ENCODE results near the gene ST3GAL4. TPM values are rescaled to one million over a fixed set of nuclear protein-coding genes. Genes with fewer than 3 reads are reported as not detected.

The ST3GAL4 gene
- polyA plus RNA-seq, 1 donor (not counting 4 experiments of a cell fraction or from before 2014, with no cell fraction given), result 24.6 TPM

- peak overlapping the region; percentile 65 to 81 (median 78) for H3K4me3 ChIP-seq (ENCODE audit: control insufficient read depth in 2 of 3, extremely low read depth in 1 of 3, insufficient read depth in 2 of 3, low read depth in 1 of 3, low read length in 3 of 3)
- peaks cover 67% of the 10 kb centered on the region for H3K79me2 ChIP-seq (ENCODE audit: control insufficient read depth, insufficient read depth, low read length)
- H4K20me1 ChIP-seq (ENCODE audit: control insufficient read depth, extremely low read depth, insufficient read depth, low read length), result no peaks in the 10 kb centered on the region
- H3K4me1 ChIP-seq (ENCODE audit: control insufficient read depth, extremely low read depth, insufficient read depth, low read length), result peaks cover 56% of the 10 kb centered on the region
- dilution Hi-C loops (cut with MboI; ENCODE audit: extremely low pct_ligation_motif_present, low sequenced_read_pairs), result no loop called here
- H3K27me3 ChIP-seq (ENCODE audit: control insufficient read depth, extremely low read depth, insufficient read depth, low read length), result no peaks in the 10 kb centered on the region
- H2AFZ ChIP-seq (ENCODE audit: control insufficient read depth, low read length), result peak overlapping the region; percentile 6
- no peak for DNase-seq (ENCODE audit: low read depth, low spot score)
- peak overlapping the region; percentile 89 for H3K9ac ChIP-seq (ENCODE audit: control insufficient read depth, extremely low read depth, insufficient read depth, low read length)
- TF ChIP-seq, protein P1, sequence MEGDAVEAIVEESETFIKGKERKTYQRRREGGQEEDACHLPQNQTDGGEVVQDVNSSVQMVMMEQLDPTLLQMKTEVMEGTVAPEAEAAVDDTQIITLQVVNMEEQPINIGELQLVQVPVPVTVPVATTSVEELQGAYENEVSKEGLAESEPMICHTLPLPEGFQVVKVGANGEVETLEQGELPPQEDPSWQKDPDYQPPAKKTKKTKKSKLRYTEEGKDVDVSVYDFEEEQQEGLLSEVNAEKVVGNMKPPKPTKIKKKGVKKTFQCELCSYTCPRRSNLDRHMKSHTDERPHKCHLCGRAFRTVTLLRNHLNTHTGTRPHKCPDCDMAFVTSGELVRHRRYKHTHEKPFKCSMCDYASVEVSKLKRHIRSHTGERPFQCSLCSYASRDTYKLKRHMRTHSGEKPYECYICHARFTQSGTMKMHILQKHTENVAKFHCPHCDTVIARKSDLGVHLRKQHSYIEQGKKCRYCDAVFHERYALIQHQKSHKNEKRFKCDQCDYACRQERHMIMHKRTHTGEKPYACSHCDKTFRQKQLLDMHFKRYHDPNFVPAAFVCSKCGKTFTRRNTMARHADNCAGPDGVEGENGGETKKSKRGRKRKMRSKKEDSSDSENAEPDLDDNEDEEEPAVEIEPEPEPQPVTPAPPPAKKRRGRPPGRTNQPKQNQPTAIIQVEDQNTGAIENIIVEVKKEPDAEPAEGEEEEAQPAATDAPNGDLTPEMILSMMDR (optimal IDR thresholded peaks at IDR 0.05 in 1 of 3, IDR thresholded peaks at IDR 0.05 in 1 of 3, conservative IDR thresholded peaks at IDR 0.05 in 1 of 3; ENCODE audit: extremely low read depth in 1 of 3, insufficient read depth in 2 of 3, low read length in 3 of 3), result peak in 2 of 3 experiments; percentile 1 to 4
- TF ChIP-seq EZH2 (IDR thresholded peaks at IDR 0.05; ENCODE audit: low read length), result no peak
- H3K9me3 ChIP-seq (ENCODE audit: control insufficient read depth, low read depth, low read length), result no peaks in the 10 kb centered on the region
- peak overlapping the region; percentile 79 for H3K4me2 ChIP-seq (ENCODE audit: control insufficient read depth, extremely low read depth, insufficient read depth, low read depth, low read length)
- no peak for FAIRE-seq
- peak overlapping the region; percentile 42 for H3K27ac ChIP-seq (ENCODE audit: control insufficient read depth, insufficient read depth, low read length)
- H3K36me3 ChIP-seq (ENCODE audit: control insufficient read depth in 2 of 2, extremely low read depth in 1 of 2, insufficient read depth in 2 of 2, low read length in 2 of 2), result peaks cover 4 to 13% of the 10 kb centered on the region in 2 experiments
- no peaks in the 10 kb centered on the region for H3K9me1 ChIP-seq (ENCODE audit: control insufficient read depth, extremely low read depth, insufficient read depth, low read length)
These were observed 726 bp downstream of the ST3GAL4 start for GRCh38 chr11:126355926-126356897.

DNA sequence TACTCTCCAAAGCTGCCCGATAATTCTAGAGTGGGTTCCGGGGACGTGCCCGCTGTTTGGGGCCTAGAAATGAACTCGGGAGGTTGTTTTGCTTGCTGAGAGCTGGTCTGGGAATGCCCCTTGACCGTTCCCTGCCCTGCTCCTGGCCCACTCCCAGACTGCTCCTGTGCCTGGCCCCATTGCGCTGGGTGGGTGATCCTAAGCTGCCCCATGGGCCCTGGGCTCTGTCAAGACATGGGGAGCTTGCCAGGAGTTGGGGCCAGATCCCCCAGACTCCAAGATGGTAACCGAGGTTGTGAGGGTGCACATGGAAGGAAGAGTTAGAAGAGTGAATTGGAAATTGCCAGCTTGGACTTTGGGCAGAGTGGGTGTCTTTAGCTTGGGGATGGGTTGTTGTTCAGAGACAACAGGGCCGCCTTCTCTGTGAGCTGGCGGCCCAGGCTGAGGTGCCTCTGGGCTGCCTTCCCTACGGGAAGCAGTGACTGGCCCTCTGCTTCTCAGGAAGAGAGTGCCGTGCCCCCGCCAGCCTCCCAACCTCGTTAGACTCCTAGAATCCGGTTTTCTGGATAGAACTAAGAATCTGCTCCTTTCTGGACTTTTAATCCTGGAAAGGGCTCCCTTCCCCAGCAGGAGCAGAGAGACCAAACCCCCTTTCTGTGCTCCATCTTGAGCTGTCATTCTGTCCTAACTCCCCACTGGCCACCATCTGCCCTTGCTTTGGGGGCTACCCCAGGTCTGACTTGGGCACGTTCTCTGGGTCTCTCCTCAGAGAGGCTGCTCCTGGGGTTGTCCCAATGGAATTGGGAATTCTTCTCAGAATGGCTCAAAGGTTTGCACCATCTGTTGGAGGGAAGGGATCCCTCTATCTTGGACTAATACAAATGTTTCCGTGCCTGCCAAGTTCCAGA is 1.8 kb downstream of the ST3GAL4 start:
- peaks cover 54% of the 10 kb centered on the region for H3K4me1 ChIP-seq (ENCODE audit: control insufficient read depth, extremely low read depth, insufficient read depth, low read length)
- peaks cover 1 to 6% of the 10 kb centered on the region in 2 experiments for H3K36me3 ChIP-seq (ENCODE audit: control insufficient read depth in 2 of 2, extremely low read depth in 1 of 2, insufficient read depth in 2 of 2, low read length in 2 of 2)
- peak overlapping the region; percentile 79 for H3K4me2 ChIP-seq (ENCODE audit: control insufficient read depth, extremely low read depth, insufficient read depth, low read depth, low read length)
- H3K9ac ChIP-seq (ENCODE audit: control insufficient read depth, extremely low read depth, insufficient read depth, low read length), result peak overlapping the region; percentile 89
- H3K4me3 ChIP-seq (ENCODE audit: control insufficient read depth in 2 of 3, extremely low read depth in 1 of 3, insufficient read depth in 2 of 3, low read depth in 1 of 3, low read length in 3 of 3), result no peak overlapping the region
- no peak overlapping the region for H3K27ac ChIP-seq (ENCODE audit: control insufficient read depth, insufficient read depth, low read length)
- TF ChIP-seq EZH2 (IDR thresholded peaks at IDR 0.05; ENCODE audit: low read length), result no peak
- TF ChIP-seq, protein P1 (optimal IDR thresholded peaks at IDR 0.05 in 1 of 3, IDR thresholded peaks at IDR 0.05 in 1 of 3, conservative IDR thresholded peaks at IDR 0.05 in 1 of 3; ENCODE audit: extremely low read depth in 1 of 3, insufficient read depth in 2 of 3, low read length in 3 of 3), result no peak
- DNase-seq (ENCODE audit: low read depth, low spot score) (no peak), FAIRE-seq (no peak)
- no peaks in the 10 kb centered on the region for H3K27me3 ChIP-seq (ENCODE audit: control insufficient read depth, extremely low read depth, insufficient read depth, low read length)
- H2AFZ ChIP-seq (ENCODE audit: control insufficient read depth, low read length), result no peak overlapping the region
- H3K9me1 ChIP-seq (ENCODE audit: control insufficient read depth, extremely low read depth, insufficient read depth, low read length), result no peaks in the 10 kb centered on the region
- no peaks in the 10 kb centered on the region for H4K20me1 ChIP-seq (ENCODE audit: control insufficient read depth, extremely low read depth, insufficient read depth, low read length)
- dilution Hi-C loops (cut with MboI; ENCODE audit: extremely low pct_ligation_motif_present, low sequenced_read_pairs), result no loop called here
- no peaks in the 10 kb centered on the region for H3K9me3 ChIP-seq (ENCODE audit: control insufficient read depth, low read depth, low read length)
- peaks cover 59% of the 10 kb centered on the region for H3K79me2 ChIP-seq (ENCODE audit: control insufficient read depth, insufficient read depth, low read length)
